Activated CD4-positive, alpha-beta T cell treated with anti-CD3 and anti-CD28 coated beads, Interleukin-2, amount 50 U/mL, for 24 hours (primary cell): ENCODE measurements around the gene ASB6.
"Not testable (repeated sequence)": the region's sequence is repeated elsewhere in the genome, so short reads cannot be mapped to it uniquely, and the experiment has no call there.

ENCODE experiments used
- DNase-seq, 2 donors: peaks; one replicate each; pipeline ENCODE4 v3.0.0-alpha.2; 2020; ENCODE audit warnings: low read depth in 1 of 2, low spot score in 1 of 2

The ASB6 gene

GRCh38 chr9:129667378-129667777 lies 25.4 kb upstream of the ASB6 start:
- DNase-seq: no peak

- DNase-seq: no peak
Observed at GRCh38 chr9:129666575-129666974, 24.6 kb upstream of the ASB6 start.

GRCh38 chr9:129665814-129666520 lies 24.0 kb upstream of the ASB6 start:
- DNase-seq: no peak

GRCh38 chr9:129665389-129665775 lies 23.4 kb upstream of the ASB6 start, which contains the start of gene PRRX2:
PRRX2 (plus strand) TSS chr9:129665647; CDS start chr9:129665868, 221 bp downstream.
- DNase-seq: no peak

GRCh38 chr9:129664746-129665388 lies 22.9 kb upstream of the ASB6 start:
- DNase-seq: no peak

- DNase-seq: not testable (repeated sequence)
Observed at GRCh38 chr9:129662239-129662638, 20.3 kb upstream of the ASB6 start.

GRCh38 chr9:129661029-129661428 lies 19.1 kb upstream of the ASB6 start:
- no peak for DNase-seq

- no peak for DNase-seq
Observed at GRCh38 chr9:129656795-129657390, 14.9 kb upstream of the ASB6 start.

GRCh38 chr9:129655696-129656095 lies 13.7 kb upstream of the ASB6 start:
- DNase-seq: no peak

- DNase-seq: no peak
Observed at GRCh38 chr9:129655154-129655553, 13.2 kb upstream of the ASB6 start.

- DNase-seq: no peak
Observed at GRCh38 chr9:129654554-129655040, 12.6 kb upstream of the ASB6 start.

GRCh38 chr9:129653823-129654553 lies 12.0 kb upstream of the ASB6 start:
- no peak for DNase-seq

GRCh38 chr9:129650680-129651235 lies 8.8 kb upstream of the ASB6 start:
- no peak for DNase-seq

GRCh38 chr9:129649726-129650679 lies 8.1 kb upstream of the ASB6 start:
- DNase-seq: no peak

- no peak for DNase-seq
Observed at GRCh38 chr9:129648764-129649115, 6.8 kb upstream of the ASB6 start.

- no peak for DNase-seq
Observed at GRCh38 chr9:129648092-129648763, 6.3 kb upstream of the ASB6 start.

- no peak for DNase-seq
Observed at GRCh38 chr9:129647635-129648034, 5.7 kb upstream of the ASB6 start.

- no peak for DNase-seq
Observed at GRCh38 chr9:129646654-129647053, 4.7 kb upstream of the ASB6 start.

- DNase-seq: no peak
Observed at GRCh38 chr9:129646252-129646651, 4.3 kb upstream of the ASB6 start.

GRCh38 chr9:129644902-129645301 lies 3.0 kb upstream of the ASB6 start:
- DNase-seq: no peak
